ENCODE measurements around the gene PAK1.

PAK1 gene

GRCh38 chr11:77431813-77432212 is 42.1 kb downstream of the PAK1 start:
- H3K4me3 ChIP-seq (ENCODE audit: low read depth, low read length): no peak overlapping the region
- no peaks in the 10 kb centered on the region for H3K9me3 ChIP-seq (ENCODE audit: control insufficient read depth, insufficient read depth, low read length)
- no peak overlapping the region for H3K9ac ChIP-seq (ENCODE audit: low read depth, low read length)
- H3K27me3 ChIP-seq (ENCODE audit: control insufficient read depth, insufficient read depth, low read length): no peaks in the 10 kb centered on the region
- H3K36me3 ChIP-seq (ENCODE audit: control insufficient read depth, insufficient read depth, low read length): no peaks in the 10 kb centered on the region
- peaks cover 4% of the 10 kb centered on the region for H3K4me1 ChIP-seq (ENCODE audit: control insufficient read depth, insufficient read depth, low read length)

GRCh38 chr11:77428598-77428997 is 45.3 kb downstream of the PAK1 start:
- Histone ChIP-seq H3K27me3 (ENCODE audit: control insufficient read depth, insufficient read depth, low read length) (no peaks in the 10 kb centered on the region), H3K9ac (ENCODE audit: low read depth, low read length) (no peak overlapping the region), H3K4me3 (ENCODE audit: low read depth, low read length) (no peak overlapping the region), H3K9me3 (ENCODE audit: control insufficient read depth, insufficient read depth, low read length) (no peaks in the 10 kb centered on the region), H3K36me3 (ENCODE audit: control insufficient read depth, insufficient read depth, low read length) (no peaks in the 10 kb centered on the region), H3K4me1 (ENCODE audit: control insufficient read depth, insufficient read depth, low read length) (peaks cover 23% of the 10 kb centered on the region)

GRCh38 chr11:77425346-77425745 is 48.5 kb downstream of the PAK1 start:
- Histone ChIP-seq H3K4me1 (ENCODE audit: control insufficient read depth, insufficient read depth, low read length) (peaks cover 37% of the 10 kb centered on the region), H3K36me3 (ENCODE audit: control insufficient read depth, insufficient read depth, low read length) (no peaks in the 10 kb centered on the region), H3K9ac (ENCODE audit: low read depth, low read length) (no peak overlapping the region), H3K9me3 (ENCODE audit: control insufficient read depth, insufficient read depth, low read length) (no peaks in the 10 kb centered on the region), H3K4me3 (ENCODE audit: low read depth, low read length) (no peak overlapping the region), H3K27me3 (ENCODE audit: control insufficient read depth, insufficient read depth, low read length) (no peaks in the 10 kb centered on the region)

- peaks cover 40% of the 10 kb centered on the region for H3K4me1 ChIP-seq (ENCODE audit: control insufficient read depth, insufficient read depth, low read length)
Measured at GRCh38 chr11:77424644-77425043, 49.2 kb downstream of the PAK1 start.

GRCh38 chr11:77423624-77424023 is 50.3 kb downstream of the PAK1 start:
- no peak overlapping the region for H3K4me3 ChIP-seq (ENCODE audit: low read depth, low read length)
- no peaks in the 10 kb centered on the region for H3K9me3 ChIP-seq (ENCODE audit: control insufficient read depth, insufficient read depth, low read length)
- no peaks in the 10 kb centered on the region for H3K27me3 ChIP-seq (ENCODE audit: control insufficient read depth, insufficient read depth, low read length)
- no peaks in the 10 kb centered on the region for H3K36me3 ChIP-seq (ENCODE audit: control insufficient read depth, insufficient read depth, low read length)
- no peak overlapping the region for H3K9ac ChIP-seq (ENCODE audit: low read depth, low read length)
- peaks cover 42% of the 10 kb centered on the region for H3K4me1 ChIP-seq (ENCODE audit: control insufficient read depth, insufficient read depth, low read length)

More at GRCh38 chr11:77424644-77425043, 49.2 kb downstream of the PAK1 start:
- no peak overlapping the region for H3K4me3 ChIP-seq (ENCODE audit: low read depth, low read length)
- no peaks in the 10 kb centered on the region for H3K36me3 ChIP-seq (ENCODE audit: control insufficient read depth, insufficient read depth, low read length)
- no peak overlapping the region for H3K9ac ChIP-seq (ENCODE audit: low read depth, low read length)
- no peaks in the 10 kb centered on the region for H3K9me3 ChIP-seq (ENCODE audit: control insufficient read depth, insufficient read depth, low read length)
- H3K27me3 ChIP-seq (ENCODE audit: control insufficient read depth, insufficient read depth, low read length): no peaks in the 10 kb centered on the region

- Histone ChIP-seq H3K4me3 (ENCODE audit: low read depth, low read length) (no peak overlapping the region), H3K27me3 (ENCODE audit: control insufficient read depth, insufficient read depth, low read length) (no peaks in the 10 kb centered on the region), H3K36me3 (ENCODE audit: control insufficient read depth, insufficient read depth, low read length) (no peaks in the 10 kb centered on the region), H3K9me3 (ENCODE audit: control insufficient read depth, insufficient read depth, low read length) (no peaks in the 10 kb centered on the region), H3K4me1 (ENCODE audit: control insufficient read depth, insufficient read depth, low read length) (peaks cover 45% of the 10 kb centered on the region), H3K9ac (ENCODE audit: low read depth, low read length) (no peak overlapping the region)
Measured at GRCh38 chr11:77422687-77423086, 51.2 kb downstream of the PAK1 start.

- Histone ChIP-seq H3K4me1 (ENCODE audit: control insufficient read depth, insufficient read depth, low read length) (peaks cover 39% of the 10 kb centered on the region), H3K9ac (ENCODE audit: low read depth, low read length) (no peak overlapping the region), H3K9me3 (ENCODE audit: control insufficient read depth, insufficient read depth, low read length) (no peaks in the 10 kb centered on the region), H3K27me3 (ENCODE audit: control insufficient read depth, insufficient read depth, low read length) (no peaks in the 10 kb centered on the region), H3K36me3 (ENCODE audit: control insufficient read depth, insufficient read depth, low read length) (no peaks in the 10 kb centered on the region), H3K4me3 (ENCODE audit: low read depth, low read length) (no peak overlapping the region)
Measured at GRCh38 chr11:77421041-77421723, 52.7 kb downstream of the PAK1 start.

- no peaks in the 10 kb centered on the region for H3K36me3 ChIP-seq (ENCODE audit: control insufficient read depth, insufficient read depth, low read length)
- no peak overlapping the region for H3K4me3 ChIP-seq (ENCODE audit: low read depth, low read length)
- H3K9ac ChIP-seq (ENCODE audit: low read depth, low read length): no peak overlapping the region
- H3K27me3 ChIP-seq (ENCODE audit: control insufficient read depth, insufficient read depth, low read length): no peaks in the 10 kb centered on the region
- no peaks in the 10 kb centered on the region for H3K9me3 ChIP-seq (ENCODE audit: control insufficient read depth, insufficient read depth, low read length)
- peaks cover 33% of the 10 kb centered on the region for H3K4me1 ChIP-seq (ENCODE audit: control insufficient read depth, insufficient read depth, low read length)
Measured at GRCh38 chr11:77418971-77419597, 54.8 kb downstream of the PAK1 start.

GRCh38 chr11:77418155-77418970 is 55.5 kb downstream of the PAK1 start:
- H3K9ac ChIP-seq (ENCODE audit: low read depth, low read length): no peak overlapping the region
- H3K4me3 ChIP-seq (ENCODE audit: low read depth, low read length): no peak overlapping the region
- no peaks in the 10 kb centered on the region for H3K36me3 ChIP-seq (ENCODE audit: control insufficient read depth, insufficient read depth, low read length)
- peaks cover 27% of the 10 kb centered on the region for H3K4me1 ChIP-seq (ENCODE audit: control insufficient read depth, insufficient read depth, low read length)
- no peaks in the 10 kb centered on the region for H3K27me3 ChIP-seq (ENCODE audit: control insufficient read depth, insufficient read depth, low read length)
- no peaks in the 10 kb centered on the region for H3K9me3 ChIP-seq (ENCODE audit: control insufficient read depth, insufficient read depth, low read length)

- no peak overlapping the region for H3K9ac ChIP-seq (ENCODE audit: low read depth, low read length)
- H3K36me3 ChIP-seq (ENCODE audit: control insufficient read depth, insufficient read depth, low read length): no peaks in the 10 kb centered on the region
- H3K4me1 ChIP-seq (ENCODE audit: control insufficient read depth, insufficient read depth, low read length): peaks cover 33% of the 10 kb centered on the region
- no peak overlapping the region for H3K4me3 ChIP-seq (ENCODE audit: low read depth, low read length)
- H3K9me3 ChIP-seq (ENCODE audit: control insufficient read depth, insufficient read depth, low read length): no peaks in the 10 kb centered on the region
- no peaks in the 10 kb centered on the region for H3K27me3 ChIP-seq (ENCODE audit: control insufficient read depth, insufficient read depth, low read length)
Measured at GRCh38 chr11:77416357-77416756, 57.5 kb downstream of the PAK1 start.

- H3K36me3 ChIP-seq (ENCODE audit: control insufficient read depth, insufficient read depth, low read length): no peaks in the 10 kb centered on the region
- H3K4me3 ChIP-seq (ENCODE audit: low read depth, low read length): no peak overlapping the region
- H3K4me1 ChIP-seq (ENCODE audit: control insufficient read depth, insufficient read depth, low read length): peaks cover 27% of the 10 kb centered on the region
- H3K9me3 ChIP-seq (ENCODE audit: control insufficient read depth, insufficient read depth, low read length): no peaks in the 10 kb centered on the region
- no peaks in the 10 kb centered on the region for H3K27me3 ChIP-seq (ENCODE audit: control insufficient read depth, insufficient read depth, low read length)
- H3K9ac ChIP-seq (ENCODE audit: low read depth, low read length): no peak overlapping the region
Measured at GRCh38 chr11:77413850-77414460, 59.9 kb downstream of the PAK1 start.

Measured in iPS-15b (cell line).